Stimulated activated CD4-positive, alpha-beta T cell treated with anti-CD3 and anti-CD28 coated beads, TNF-alpha, amount 100 ng/mL, for 1 hour (primary cell): Measurements from ENCODE around the gene ZCCHC3.

Experiments used
- DNase-seq, 3 donors: peaks; one replicate each; pipeline ENCODE4 v3.0.0-alpha.2; 2020; ENCODE audit warnings: low read depth in 3 of 3, low spot score in 1 of 3

The ZCCHC3 gene

GRCh38 chr20:278607-279571, 18.5 kb upstream of the ZCCHC3 start:
- DNase-seq: no peak

DNA sequence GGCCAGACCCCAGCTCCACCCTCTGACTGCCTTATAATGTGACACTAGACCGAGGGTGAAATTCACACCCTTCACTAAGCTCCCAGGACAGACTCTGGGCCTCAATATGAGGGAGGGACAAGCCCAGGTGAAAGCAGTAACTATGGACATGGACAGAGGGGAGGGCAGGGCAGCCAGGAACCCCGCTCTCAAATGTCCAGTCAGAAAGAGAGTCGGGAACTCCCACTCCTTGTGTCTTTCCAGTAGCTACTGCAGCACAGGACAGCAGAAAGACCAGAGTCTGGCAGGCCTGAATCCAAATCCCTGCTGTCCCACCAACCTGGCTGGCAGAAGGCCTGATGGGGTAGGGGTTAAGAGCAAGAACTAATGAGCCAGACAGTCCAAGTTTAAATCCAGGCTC, 13.2 kb upstream of the ZCCHC3 start:
- no peak for DNase-seq

GRCh38 chr20:286508-286907, 10.9 kb upstream of the ZCCHC3 start:
- no peak for DNase-seq

- DNase-seq: no peak
These were observed 8.2 kb upstream of the ZCCHC3 start for GRCh38 chr20:288956-289692.

DNA sequence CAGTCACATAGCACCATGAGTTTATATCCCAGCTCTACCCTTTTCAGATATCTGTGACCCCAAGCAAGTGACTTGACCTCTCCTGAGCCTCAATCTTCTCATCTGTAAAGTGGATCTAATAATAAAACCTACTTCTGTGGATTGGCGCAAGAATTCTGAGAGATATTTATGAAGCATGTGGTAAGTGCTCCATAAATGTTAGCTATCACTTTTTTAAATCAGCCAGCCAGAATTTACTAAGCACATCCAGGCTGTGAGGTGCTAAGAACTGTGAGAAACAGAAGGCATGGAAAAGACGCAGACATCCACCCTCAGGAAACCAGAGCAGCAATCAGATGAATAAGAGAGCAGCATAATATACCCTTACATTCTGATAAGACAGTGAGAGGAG, 7.7 kb upstream of the ZCCHC3 start:
- DNase-seq: no peak

GRCh38 chr20:290084-290831, 7.1 kb upstream of the ZCCHC3 start, which contains the start of gene C20orf96:
Gene C20orf96, minus strand, starts transcription at chr20:290750. Its CDS starts 140 bp downstream, at chr20:290610.
- DNase-seq: peak; percentile 61 to 71 (median 63)

DNA sequence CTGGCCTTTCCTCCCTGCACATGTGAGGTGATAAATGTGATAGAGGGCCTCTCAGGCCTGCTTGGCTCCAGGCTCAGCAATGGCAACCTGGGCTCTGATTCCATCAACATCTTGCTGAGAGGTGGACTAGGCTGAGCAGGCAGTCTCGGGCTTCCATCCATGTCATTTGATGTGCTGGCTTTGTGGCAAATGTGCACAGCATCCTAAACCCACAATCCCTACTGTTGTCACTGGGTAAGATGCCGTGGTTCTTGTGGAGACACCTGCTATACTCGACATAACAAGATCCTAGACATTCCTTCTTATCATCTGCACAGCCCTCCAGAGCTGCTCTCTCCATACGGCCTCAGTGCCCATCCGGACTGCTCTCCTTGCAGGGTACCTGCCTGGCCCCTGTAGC, 2.8 kb upstream of the ZCCHC3 start:
- DNase-seq: no peak

DNA sequence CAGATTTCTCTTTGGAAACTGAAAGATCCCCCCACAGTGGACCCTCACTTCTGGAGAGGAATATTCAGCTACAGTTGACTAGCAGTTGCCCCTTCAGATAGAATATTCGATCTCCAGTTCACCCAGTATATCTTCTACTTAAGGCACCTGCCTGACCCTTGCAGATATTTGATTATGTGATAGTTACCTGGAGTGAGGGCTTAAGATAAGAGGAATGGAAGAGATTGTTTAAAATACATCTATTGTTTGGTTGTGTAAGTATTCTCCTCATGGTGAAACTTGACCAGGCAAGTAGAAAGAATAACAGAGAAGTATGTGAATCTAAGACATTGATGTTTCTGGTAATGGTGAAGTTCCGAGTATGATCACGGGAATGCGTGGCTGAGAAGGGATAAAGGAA, 1.6 kb upstream of the ZCCHC3 start:
- no peak for DNase-seq

DNA sequence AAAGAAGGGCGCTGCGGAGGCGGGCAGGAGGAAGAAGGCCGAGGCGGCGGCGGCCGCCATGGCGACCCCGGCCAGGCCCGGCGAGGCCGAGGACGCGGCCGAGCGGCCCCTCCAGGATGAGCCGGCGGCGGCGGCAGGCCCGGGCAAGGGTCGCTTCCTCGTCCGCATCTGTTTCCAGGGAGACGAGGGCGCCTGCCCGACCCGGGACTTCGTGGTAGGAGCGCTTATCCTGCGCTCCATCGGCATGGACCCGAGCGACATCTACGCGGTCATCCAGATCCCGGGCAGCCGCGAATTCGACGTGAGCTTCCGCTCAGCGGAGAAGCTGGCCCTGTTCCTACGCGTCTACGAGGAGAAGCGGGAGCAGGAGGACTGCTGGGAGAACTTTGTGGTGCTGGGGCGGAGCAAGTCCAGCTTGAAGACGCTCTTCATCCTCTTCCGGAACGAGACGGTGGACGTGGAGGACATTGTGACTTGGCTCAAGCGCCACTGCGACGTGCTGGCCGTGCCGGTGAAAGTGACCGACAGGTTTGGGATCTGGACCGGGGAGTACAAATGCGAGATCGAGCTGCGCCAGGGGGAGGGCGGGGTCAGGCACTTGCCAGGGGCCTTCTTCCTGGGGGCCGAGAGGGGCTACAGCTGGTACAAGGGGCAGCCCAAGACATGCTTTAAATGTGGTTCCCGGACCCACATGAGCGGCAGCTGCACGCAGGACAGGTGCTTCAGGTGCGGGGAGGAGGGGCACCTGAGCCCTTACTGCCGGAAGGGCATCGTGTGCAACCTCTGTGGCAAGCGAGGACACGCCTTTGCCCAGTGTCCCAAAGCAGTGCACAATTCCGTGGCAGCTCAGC, 780 bp downstream of the ZCCHC3 start:
- DNase-seq: peak in 1 of 3 donors; percentile 18

- no peak for DNase-seq
These were observed 1.5 kb downstream of the ZCCHC3 start for GRCh38 chr20:298776-299391.

GRCh38 chr20:300345-300990, 3.1 kb downstream of the ZCCHC3 start:
- no peak for DNase-seq

- DNase-seq: no peak
These were observed 4.8 kb downstream of the ZCCHC3 start for GRCh38 chr20:301886-302848.

GRCh38 chr20:305745-306144, 8.4 kb downstream of the ZCCHC3 start:
- DNase-seq: no peak

DNA sequence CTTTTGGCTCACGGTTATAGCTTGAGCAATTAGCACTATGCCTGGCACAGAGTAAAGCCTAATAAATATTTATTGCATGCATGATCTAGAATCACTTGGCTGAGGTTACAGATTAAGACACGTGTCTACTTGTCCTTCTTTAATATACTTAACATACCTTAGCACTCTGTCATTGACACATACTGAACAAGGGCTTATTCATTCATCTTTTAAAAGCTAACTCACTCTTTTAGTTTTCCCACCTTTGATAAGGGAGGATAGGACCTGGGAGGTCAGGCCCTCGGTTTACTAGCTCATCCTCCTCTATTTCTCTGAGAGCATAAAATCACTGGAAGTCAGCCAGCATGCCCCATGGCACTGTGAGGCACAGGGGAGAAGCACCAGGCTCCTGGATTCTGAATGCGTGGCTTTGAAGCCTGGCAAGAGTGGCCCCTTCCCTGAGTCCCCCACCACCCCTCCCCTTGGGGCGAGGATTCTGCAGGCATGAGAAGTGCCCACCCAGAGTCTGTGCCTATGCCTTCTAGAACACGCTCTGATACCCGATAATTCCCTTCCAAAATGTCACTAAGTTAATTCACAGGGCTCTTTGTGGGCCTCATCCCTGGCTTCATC, 11.2 kb downstream of the ZCCHC3 start:
- DNase-seq: no peak

GRCh38 chr20:309306-309840, 12.0 kb downstream of the ZCCHC3 start:
- no peak for DNase-seq

GRCh38 chr20:309841-310644, 12.7 kb downstream of the ZCCHC3 start:
- DNase-seq: peak in 1 of 3 donors; percentile 70

DNA sequence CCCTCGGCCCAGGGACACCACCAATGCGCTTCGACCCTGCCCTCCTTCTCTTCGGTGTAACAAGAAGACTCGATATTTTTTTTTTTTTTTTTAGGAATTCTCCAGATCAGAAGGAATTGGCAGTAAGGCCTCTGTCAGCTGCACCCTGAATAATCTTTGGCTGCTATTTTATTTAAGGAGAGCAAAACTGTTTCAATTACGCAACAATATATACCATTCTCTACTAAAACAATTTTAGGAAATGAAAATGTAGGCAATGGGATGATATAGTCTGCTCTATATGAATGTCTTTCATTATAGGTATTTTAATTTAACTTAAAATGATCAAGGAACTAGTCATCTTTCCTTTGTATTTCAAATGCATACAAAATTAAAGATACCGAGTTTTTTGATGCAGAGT, 13.3 kb downstream of the ZCCHC3 start:
- DNase-seq: no peak
